H1 (cell line): ENCODE results near the gene DHRS7C. TPM values are rescaled to one million over a fixed set of nuclear protein-coding genes. Genes with fewer than 3 reads are reported as not detected.

ENCODE experiments used
- CTCF ChIA-PET: fragments of 300-600 bp; sonication (Branson Sonifier 250); formaldehyde crosslinking; loops from one replicate; lab custom pipeline; 2021; ENCODE audit not compliant: partially characterized antibody; lab: Charles Lee
- POLR2A ChIA-PET: fragments of 300-600 bp; sonication (Branson Sonifier 250); formaldehyde crosslinking; loops from one replicate; lab custom pipeline; 2021; ENCODE audit warnings: inconsistent platforms; ENCODE audit not compliant: partially characterized antibody; lab: Charles Lee
- DNase-seq, 2 experiments: peaks; one replicate each; pipeline versions ENCODE4 v3.0.0 to v3.0.0-alpha.2; 2010 to 2022; ENCODE audit warnings: low spot score in 2 of 2, low read depth in 1 of 2, mixed read lengths in 1 of 2
- FAIRE-seq: peaks from 2 replicates; lab custom pipeline; 2011; peaks lifted over from hg19 to GRCh38; lab: Jason Lieb, UNC
- H2AFZ ChIP-seq: 2 replicates; pipeline ENCODE4 v1.8.1; 2012; ENCODE audit warnings: low read length, inconsistent platforms
- H2AK5ac ChIP-seq: 2 replicates; pipeline ENCODE4 v1.6.1; 2013; ENCODE audit warnings: low read depth, low read length
- H2BK120ac ChIP-seq: replicated peaks from 2 replicates; pipeline ENCODE3; 2013; ENCODE audit warnings: low read depth, low read length, inconsistent platforms
- H2BK12ac ChIP-seq: 2 replicates; pipeline ENCODE4 v1.6.1; 2013; ENCODE audit warnings: low read depth, low read length
- H2BK15ac ChIP-seq: 2 replicates; pipeline ENCODE4 v1.6.1; 2013; ENCODE audit warnings: low read length
- H2BK20ac ChIP-seq: 2 replicates; pipeline ENCODE4 v1.6.1; 2013; ENCODE audit warnings: low read length
- H2BK5ac ChIP-seq: 2 replicates; pipeline ENCODE4 v1.6.1; 2013; ENCODE audit warnings: low read depth, low read length
- H3K14ac ChIP-seq: 2 replicates; pipeline ENCODE4 v1.6.1; 2013; ENCODE audit warnings: inconsistent platforms; ENCODE audit not compliant: insufficient read length
- H3K18ac ChIP-seq: 2 replicates; pipeline ENCODE4 v1.6.1; 2013; ENCODE audit warnings: low read length; ENCODE audit errors: extremely low read depth
- H3K23ac ChIP-seq: 2 replicates; pipeline ENCODE4 v1.6.1; 2013; ENCODE audit warnings: inconsistent platforms; ENCODE audit not compliant: insufficient read length
- H3K23me2 ChIP-seq: 2 replicates; pipeline ENCODE4 v1.6.1; 2013; ENCODE audit warnings: low read depth, low read length
- H3K27ac ChIP-seq: 2 replicates; pipeline ENCODE4 v1.6.1; 2011; ENCODE audit warnings: low read depth, low read length, inconsistent platforms
- H3K27me3 ChIP-seq, 4 experiments: replicated peaks in 1 of 4; 1 replicate in 1 of 4; 2 replicates in 3 of 4; pipeline versions ENCODE4 v1.6.1 to v1.8.1; 2011 to 2013; ENCODE audit warnings: low read length in 3 of 4, mild to moderate bottlenecking in 3 of 4, inconsistent platforms in 2 of 4, mixed read lengths in 2 of 4, moderate library complexity in 1 of 4; ENCODE audit not compliant: control insufficient read depth in 3 of 4, insufficient read depth in 3 of 4; ENCODE audit errors: extremely low read depth in 1 of 4
- H3K36me3 ChIP-seq, 4 experiments: 2 replicates each; pipeline versions ENCODE4 v1.6.1 to v1.8.1; 2011 to 2013; ENCODE audit warnings: mild to moderate bottlenecking in 4 of 4, low read length in 3 of 4, moderate library complexity in 2 of 4, control low read depth in 1 of 4, inconsistent platforms in 1 of 4; ENCODE audit not compliant: insufficient read depth in 4 of 4, control insufficient read depth in 2 of 4
- H3K4ac ChIP-seq: replicated peaks from 2 replicates; pipeline ENCODE3; 2013; ENCODE audit warnings: low read length, low read depth, mixed read lengths, inconsistent platforms; ENCODE audit not compliant: insufficient read length
- H3K4me1 ChIP-seq, 4 experiments: replicated peaks in 1 of 4; 1 replicate in 1 of 4; 2 replicates in 3 of 4; pipeline versions ENCODE4 v1.6.1 to v1.8.1; 2011 to 2013; ENCODE audit warnings: low read length in 3 of 4, inconsistent platforms in 2 of 4, mixed read lengths in 1 of 4; ENCODE audit not compliant: insufficient read depth in 4 of 4, control insufficient read depth in 3 of 4
- H3K4me2 ChIP-seq, 2 experiments: 2 replicates each; pipeline versions ENCODE4 v1.6.1 to v1.8.1; 2011 to 2013; ENCODE audit warnings: low read depth in 2 of 2, low read length in 2 of 2, control low read depth in 1 of 2, inconsistent platforms in 1 of 2, mild to moderate bottlenecking in 1 of 2; ENCODE audit not compliant: insufficient read depth in 1 of 2
- H3K4me3 ChIP-seq, 4 experiments: fragments of 200-600, 300-600 bp in 1 of 4; sonication (generic), shearing (Covaris generic), sonication (Bioruptor Twin) in 1 of 4; 2 replicates each; pipeline versions ENCODE4 v1.5.1 to v1.8.1; 2011 to 2016; ENCODE audit warnings: low read length in 4 of 4, low read depth in 3 of 4, control low read depth in 2 of 4, inconsistent platforms in 2 of 4, mild to moderate bottlenecking in 2 of 4, mixed read lengths in 1 of 4, moderate library complexity in 1 of 4; ENCODE audit not compliant: insufficient read depth in 2 of 4; ENCODE audit errors: extremely low read depth in 1 of 4
- H3K56ac ChIP-seq: replicated peaks from 2 replicates; pipeline ENCODE3; 2013; ENCODE audit warnings: low read depth, mild to moderate bottlenecking, mixed read lengths, low read length, inconsistent platforms; ENCODE audit not compliant: insufficient read length
- H3K79me1 ChIP-seq: 2 replicates; pipeline ENCODE4 v1.6.1; 2013; ENCODE audit warnings: low read depth, low read length, control low read depth
- H3K79me2 ChIP-seq, 2 experiments: 2 replicates each; pipeline versions ENCODE4 v1.6.1 to v1.8.1; 2012 to 2013; ENCODE audit warnings: low read length in 2 of 2, mild to moderate bottlenecking in 2 of 2, inconsistent platforms in 1 of 2; ENCODE audit not compliant: insufficient read depth in 2 of 2, control insufficient read depth in 1 of 2
- H3K9ac ChIP-seq, 4 experiments: replicated peaks in 1 of 4; 1 replicate in 1 of 4; 2 replicates in 3 of 4; pipeline versions ENCODE4 v1.6.1 to v1.8.1; 2011 to 2013; ENCODE audit warnings: low read depth in 3 of 4, low read length in 3 of 4, control low read depth in 2 of 4, mild to moderate bottlenecking in 2 of 4, moderate library complexity in 2 of 4, inconsistent platforms in 1 of 4; ENCODE audit errors: extremely low read depth in 1 of 4
- H3K9me3 ChIP-seq, 2 experiments: 2 replicates each; pipeline versions ENCODE4 v1.6.1 to v1.8.1; 2012 to 2013; ENCODE audit warnings: mild to moderate bottlenecking in 2 of 2, moderate library complexity in 2 of 2, control low read depth in 1 of 2, inconsistent platforms in 1 of 2, low read depth in 1 of 2, low read length in 1 of 2, mixed read lengths in 1 of 2; ENCODE audit not compliant: insufficient read depth in 2 of 2
- H4K20me1 ChIP-seq, 2 experiments: replicated peaks in 1 of 2; 2 replicates each; pipeline versions ENCODE3 to v1.8.1; 2011 to 2013; ENCODE audit warnings: inconsistent platforms in 2 of 2, low read length in 2 of 2, mild to moderate bottlenecking in 1 of 2; ENCODE audit not compliant: insufficient read depth in 2 of 2, control insufficient read depth in 1 of 2
- H4K5ac ChIP-seq: 2 replicates; pipeline ENCODE4 v1.6.1; 2013; ENCODE audit warnings: low read length, low read depth, mixed read lengths, inconsistent platforms; ENCODE audit not compliant: insufficient read length
- H4K8ac ChIP-seq: 2 replicates; pipeline ENCODE4 v1.8.0; 2013; ENCODE audit warnings: mild to moderate bottlenecking, moderate library complexity, low read length, inconsistent platforms; ENCODE audit not compliant: insufficient read depth; ENCODE audit errors: extremely low read depth
- H4K91ac ChIP-seq: replicated peaks from 2 replicates; pipeline ENCODE3; 2013; ENCODE audit warnings: low read length, mixed read lengths, inconsistent platforms; ENCODE audit not compliant: insufficient read length
- CBX8 ChIP-seq: fragments of 300-800, 300-1000 bp; sonication (generic); IDR thresholded peaks from 2 replicates; pipeline ENCODE4 v1.7.1; 2016; ENCODE audit warnings: low read depth, low read length, borderline replicate concordance
- NANOG ChIP-seq: IDR thresholded peaks from 2 replicates; pipeline ENCODE4 v1.6.1; 2011; ENCODE audit warnings: low read length, low read depth, mild to moderate bottlenecking, inconsistent platforms; ENCODE audit not compliant: insufficient read depth, poor library complexity, severe bottlenecking
- NRF1 ChIP-seq: IDR thresholded peaks from 2 replicates; pipeline ENCODE4 v1.6.1; 2011; ENCODE audit warnings: mild to moderate bottlenecking, low read depth, low read length, improper control_type of control experiment
- SP2 ChIP-seq: IDR thresholded peaks from 2 replicates; pipeline ENCODE4 v1.6.1; 2012; ENCODE audit warnings: mild to moderate bottlenecking, low read length, inconsistent platforms
- whole genome bisulfite sequencing, 2 experiments: shearing (Covaris generic) in 1 of 2; methylation state at CpG; one replicate each; pipeline versions ENCODE4 v1.1.6 to v1.1.7; 2013 to 2015; ENCODE audit warnings: low lambda C conversion rate in 2 of 2, mixed read lengths in 2 of 2, inconsistent platforms in 1 of 2, low coverage in 1 of 2, missing lambda C conversion rate in 1 of 2; ENCODE audit not compliant: insufficient replicate concordance in 2 of 2, insufficient coverage in 1 of 2, insufficient read length in 1 of 2; ENCODE audit errors: extremely low coverage in 1 of 2, missing lambda C conversion rate in 1 of 2; 5-methylcytosine and 5-hydroxymethylcytosine counted together
- polyA plus RNA-seq, 7 experiments: library from polyadenylated mRNA; depleted of rRNA in 3 of 7; stranded (reverse) in 5 of 7; unstranded in 2 of 7; fragments of >200 nt in 5 of 7; fragments of 200-250 nt in 2 of 7; gene quantifications; 1 replicate in 5 of 7; 2 replicates in 1 of 7; 4 replicates in 1 of 7; pipeline versions ENCODE4 v1.2.1 to v1.2.3, GENCODE V29; 2011 to 2013; ENCODE audit warnings: missing spikeins in 2 of 7, mixed read lengths in 2 of 7
- total RNA-seq: library from RNA; stranded (reverse); fragmentation: NEBNext Ultra II Directional; extraction: Animal tissue kit (Norgen Biotek cat#: 25700); gene quantifications from 2 replicates; pipeline ENCODE4 v1.2.1, GENCODE V29; 2021

The DHRS7C gene
- total and polyA plus RNA-seq, 2 of the 8 experiments (the other 6 are each of a cell fraction or from before 2014, with no cell fraction given): not detected

GRCh38 chr17:9790316-9790715, 1.1 kb downstream of the DHRS7C start:
- H3K27me3 ChIP-seq: no peaks in the 10 kb centered on the region
- no peak overlapping the region for H3K14ac ChIP-seq
- no peak overlapping the region for H2BK20ac ChIP-seq
- no peak overlapping the region for H3K4me3 ChIP-seq
- no peak overlapping the region for H3K18ac ChIP-seq
- no peak overlapping the region for H3K9ac ChIP-seq
- H3K23ac ChIP-seq: no peak overlapping the region
- H3K27ac ChIP-seq: no peak overlapping the region
- DNase-seq (no peak), FAIRE-seq (no peak)
- no peak overlapping the region for H3K4ac ChIP-seq
- no peak overlapping the region for H2AFZ ChIP-seq
- no peak overlapping the region for H4K91ac ChIP-seq
- H3K79me2 ChIP-seq: no peaks in the 10 kb centered on the region
- no peaks in the 10 kb centered on the region for H3K4me1 ChIP-seq
- H3K4me2 ChIP-seq: no peak overlapping the region
- no peaks in the 10 kb centered on the region for H3K79me1 ChIP-seq
- H2BK120ac ChIP-seq: no peak overlapping the region
- no peak overlapping the region for H2BK5ac ChIP-seq
- 94% methylated on average over 4 of the region's 4 CpGs; no CpG with 5 or more reads in 1 of the 2 experiments for WGBS, 2 experiments
- H3K23me2 ChIP-seq: no peaks in the 10 kb centered on the region; the same call in 1 of the 2 replicates
- H2BK15ac ChIP-seq: no peak overlapping the region
- no peak overlapping the region for H4K8ac ChIP-seq
- no peak for TF ChIP-seq CBX8
- TF ChIP-seq NRF1: no peak
- no peak for TF ChIP-seq NANOG
- TF ChIP-seq SP2: no peak
- H3K36me3 ChIP-seq: no peaks in the 10 kb centered on the region
- no peak overlapping the region for H2AK5ac ChIP-seq
- H3K56ac ChIP-seq: no peak overlapping the region
- POLR2A ChIA-PET: no interaction called here
- CTCF ChIA-PET: interaction anchor here (0.6 to 1.0 kb wide), 2 partner anchors 49 to 99 kb away, joined by 3 read pairs; no protein-coding TSS in a partner anchor
- no peaks in the 10 kb centered on the region for H3K9me3 ChIP-seq
- H2BK12ac ChIP-seq: no peak overlapping the region
- no peaks in the 10 kb centered on the region for H4K20me1 ChIP-seq
- H4K5ac ChIP-seq: no peak overlapping the region
